ENCODE data around the gene TSKS. TPM values are rescaled to one million over a fixed set of nuclear protein-coding genes. Genes with fewer than 3 reads are reported as not detected.
A peak's percentile ranks its signal among the peaks of the same experiment; 100 is the strongest.

Gene TSKS
- total RNA-seq, 1 experiment from 2014 or later = 0.48 TPM

DNA sequence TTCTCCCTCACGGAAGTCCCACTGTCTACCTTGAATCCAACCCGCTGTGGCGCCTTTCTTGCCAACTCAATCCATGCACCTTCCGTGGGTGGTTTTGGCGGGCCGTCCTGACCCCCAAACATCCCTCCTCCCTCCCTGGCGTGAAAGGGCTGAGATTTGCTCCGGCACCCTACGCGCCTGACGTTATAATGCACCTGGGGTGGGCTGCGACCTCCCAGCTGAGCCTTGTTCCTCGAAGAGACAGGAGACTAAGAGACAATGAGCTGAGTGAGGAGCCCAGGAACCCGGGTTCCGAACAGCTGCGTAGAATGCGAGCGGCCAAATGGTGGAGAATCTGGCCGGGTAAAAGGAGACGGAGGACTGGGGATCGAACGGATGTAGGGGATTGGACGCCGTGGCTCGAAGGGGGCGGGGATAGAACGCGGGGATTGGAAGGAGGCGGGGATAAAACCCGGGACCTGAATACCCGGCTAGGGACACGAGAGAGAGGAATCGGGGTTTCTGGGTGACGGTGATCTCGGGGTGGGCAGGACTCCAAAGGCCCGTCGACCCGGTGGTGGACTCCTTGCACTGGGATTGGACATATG is 72.4 kb downstream of the TSKS start, which contains the start of gene CPT1C (continued):
- TF ChIP-seq, protein P1, sequence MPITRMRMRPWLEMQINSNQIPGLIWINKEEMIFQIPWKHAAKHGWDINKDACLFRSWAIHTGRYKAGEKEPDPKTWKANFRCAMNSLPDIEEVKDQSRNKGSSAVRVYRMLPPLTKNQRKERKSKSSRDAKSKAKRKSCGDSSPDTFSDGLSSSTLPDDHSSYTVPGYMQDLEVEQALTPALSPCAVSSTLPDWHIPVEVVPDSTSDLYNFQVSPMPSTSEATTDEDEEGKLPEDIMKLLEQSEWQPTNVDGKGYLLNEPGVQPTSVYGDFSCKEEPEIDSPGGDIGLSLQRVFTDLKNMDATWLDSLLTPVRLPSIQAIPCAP (CRISPR knock-in tag; IDR thresholded peaks at IDR 0.05) = 0 out of 2 replicates have a peak, but pooled peaks have one; percentile 19
- TF ChIP-seq, protein P2, sequence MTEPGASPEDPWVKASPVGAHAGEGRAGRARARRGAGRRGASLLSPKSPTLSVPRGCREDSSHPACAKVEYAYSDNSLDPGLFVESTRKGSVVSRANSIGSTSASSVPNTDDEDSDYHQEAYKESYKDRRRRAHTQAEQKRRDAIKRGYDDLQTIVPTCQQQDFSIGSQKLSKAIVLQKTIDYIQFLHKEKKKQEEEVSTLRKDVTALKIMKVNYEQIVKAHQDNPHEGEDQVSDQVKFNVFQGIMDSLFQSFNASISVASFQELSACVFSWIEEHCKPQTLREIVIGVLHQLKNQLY (CRISPR knock-in tag; IDR thresholded peaks at IDR 0.05) = no peak
- no peak for TF ChIP-seq ZNF416 (CRISPR knock-in tag; IDR thresholded peaks at IDR 0.05)
- no peak for TF ChIP-seq ESRRA (CRISPR knock-in tag; IDR thresholded peaks at IDR 0.05; ENCODE audit: borderline replicate concordance)
- TF ChIP-seq ZNF396 (CRISPR knock-in tag; IDR thresholded peaks at IDR 0.05; ENCODE audit: borderline replicate concordance) = no peak
- TF ChIP-seq NFYB (CRISPR knock-in tag; conservative IDR thresholded peaks at IDR 0.05; ENCODE audit: low read depth) = peak; percentile 34; the same call in 1 of the 2 replicates
- TF ChIP-seq, protein P3, sequence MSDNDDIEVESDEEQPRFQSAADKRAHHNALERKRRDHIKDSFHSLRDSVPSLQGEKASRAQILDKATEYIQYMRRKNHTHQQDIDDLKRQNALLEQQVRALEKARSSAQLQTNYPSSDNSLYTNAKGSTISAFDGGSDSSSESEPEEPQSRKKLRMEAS (CRISPR knock-in tag; IDR thresholded peaks at IDR 0.05) = no peak; the same call in 1 of the 2 replicates
- TF ChIP-seq, protein P4, sequence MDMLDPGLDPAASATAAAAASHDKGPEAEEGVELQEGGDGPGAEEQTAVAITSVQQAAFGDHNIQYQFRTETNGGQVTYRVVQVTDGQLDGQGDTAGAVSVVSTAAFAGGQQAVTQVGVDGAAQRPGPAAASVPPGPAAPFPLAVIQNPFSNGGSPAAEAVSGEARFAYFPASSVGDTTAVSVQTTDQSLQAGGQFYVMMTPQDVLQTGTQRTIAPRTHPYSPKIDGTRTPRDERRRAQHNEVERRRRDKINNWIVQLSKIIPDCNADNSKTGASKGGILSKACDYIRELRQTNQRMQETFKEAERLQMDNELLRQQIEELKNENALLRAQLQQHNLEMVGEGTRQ (CRISPR knock-in tag; IDR thresholded peaks at IDR 0.05) = 0 out of 2 replicates have a peak, but pooled peaks have one; percentile 20
- no peak for TF ChIP-seq MYBL2 (CRISPR knock-in tag; IDR thresholded peaks at IDR 0.05)
- TF ChIP-seq, protein P5, sequence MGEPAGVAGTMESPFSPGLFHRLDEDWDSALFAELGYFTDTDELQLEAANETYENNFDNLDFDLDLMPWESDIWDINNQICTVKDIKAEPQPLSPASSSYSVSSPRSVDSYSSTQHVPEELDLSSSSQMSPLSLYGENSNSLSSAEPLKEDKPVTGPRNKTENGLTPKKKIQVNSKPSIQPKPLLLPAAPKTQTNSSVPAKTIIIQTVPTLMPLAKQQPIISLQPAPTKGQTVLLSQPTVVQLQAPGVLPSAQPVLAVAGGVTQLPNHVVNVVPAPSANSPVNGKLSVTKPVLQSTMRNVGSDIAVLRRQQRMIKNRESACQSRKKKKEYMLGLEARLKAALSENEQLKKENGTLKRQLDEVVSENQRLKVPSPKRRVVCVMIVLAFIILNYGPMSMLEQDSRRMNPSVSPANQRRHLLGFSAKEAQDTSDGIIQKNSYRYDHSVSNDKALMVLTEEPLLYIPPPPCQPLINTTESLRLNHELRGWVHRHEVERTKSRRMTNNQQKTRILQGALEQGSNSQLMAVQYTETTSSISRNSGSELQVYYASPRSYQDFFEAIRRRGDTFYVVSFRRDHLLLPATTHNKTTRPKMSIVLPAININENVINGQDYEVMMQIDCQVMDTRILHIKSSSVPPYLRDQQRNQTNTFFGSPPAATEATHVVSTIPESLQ (CRISPR knock-in tag; IDR thresholded peaks at IDR 0.05) = peak; percentile 59; the same call in 1 of the 2 replicates
- TF ChIP-seq, protein P6, sequence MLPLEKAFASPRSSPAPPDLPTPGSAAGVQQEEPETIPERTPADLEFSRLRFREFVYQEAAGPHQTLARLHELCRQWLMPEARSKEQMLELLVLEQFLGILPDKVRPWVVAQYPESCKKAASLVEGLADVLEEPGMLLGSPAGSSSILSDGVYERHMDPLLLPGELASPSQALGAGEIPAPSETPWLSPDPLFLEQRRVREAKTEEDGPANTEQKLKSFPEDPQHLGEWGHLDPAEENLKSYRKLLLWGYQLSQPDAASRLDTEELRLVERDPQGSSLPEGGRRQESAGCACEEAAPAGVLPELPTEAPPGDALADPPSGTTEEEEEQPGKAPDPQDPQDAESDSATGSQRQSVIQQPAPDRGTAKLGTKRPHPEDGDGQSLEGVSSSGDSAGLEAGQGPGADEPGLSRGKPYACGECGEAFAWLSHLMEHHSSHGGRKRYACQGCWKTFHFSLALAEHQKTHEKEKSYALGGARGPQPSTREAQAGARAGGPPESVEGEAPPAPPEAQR (CRISPR knock-in tag; IDR thresholded peaks at IDR 0.05) = no peak
- TF ChIP-seq ZNF263 (CRISPR knock-in tag; IDR thresholded peaks at IDR 0.05; ENCODE audit: low read depth) = no peak
- TF ChIP-seq TEAD4 (CRISPR knock-in tag; IDR thresholded peaks at IDR 0.05) = no peak
- TF ChIP-seq HMGA2 (CRISPR knock-in tag; IDR thresholded peaks at IDR 0.05) = no peak
- TF ChIP-seq, protein P7, sequence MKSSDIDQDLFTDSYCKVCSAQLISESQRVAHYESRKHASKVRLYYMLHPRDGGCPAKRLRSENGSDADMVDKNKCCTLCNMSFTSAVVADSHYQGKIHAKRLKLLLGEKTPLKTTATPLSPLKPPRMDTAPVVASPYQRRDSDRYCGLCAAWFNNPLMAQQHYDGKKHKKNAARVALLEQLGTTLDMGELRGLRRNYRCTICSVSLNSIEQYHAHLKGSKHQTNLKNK (CRISPR knock-in tag; IDR thresholded peaks at IDR 0.05) = no peak; the same call in 1 of the 2 replicates
- TF ChIP-seq, protein P8, sequence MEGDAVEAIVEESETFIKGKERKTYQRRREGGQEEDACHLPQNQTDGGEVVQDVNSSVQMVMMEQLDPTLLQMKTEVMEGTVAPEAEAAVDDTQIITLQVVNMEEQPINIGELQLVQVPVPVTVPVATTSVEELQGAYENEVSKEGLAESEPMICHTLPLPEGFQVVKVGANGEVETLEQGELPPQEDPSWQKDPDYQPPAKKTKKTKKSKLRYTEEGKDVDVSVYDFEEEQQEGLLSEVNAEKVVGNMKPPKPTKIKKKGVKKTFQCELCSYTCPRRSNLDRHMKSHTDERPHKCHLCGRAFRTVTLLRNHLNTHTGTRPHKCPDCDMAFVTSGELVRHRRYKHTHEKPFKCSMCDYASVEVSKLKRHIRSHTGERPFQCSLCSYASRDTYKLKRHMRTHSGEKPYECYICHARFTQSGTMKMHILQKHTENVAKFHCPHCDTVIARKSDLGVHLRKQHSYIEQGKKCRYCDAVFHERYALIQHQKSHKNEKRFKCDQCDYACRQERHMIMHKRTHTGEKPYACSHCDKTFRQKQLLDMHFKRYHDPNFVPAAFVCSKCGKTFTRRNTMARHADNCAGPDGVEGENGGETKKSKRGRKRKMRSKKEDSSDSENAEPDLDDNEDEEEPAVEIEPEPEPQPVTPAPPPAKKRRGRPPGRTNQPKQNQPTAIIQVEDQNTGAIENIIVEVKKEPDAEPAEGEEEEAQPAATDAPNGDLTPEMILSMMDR (IDR thresholded peaks at IDR 0.05) = no peak
- TF ChIP-seq, protein P9, sequence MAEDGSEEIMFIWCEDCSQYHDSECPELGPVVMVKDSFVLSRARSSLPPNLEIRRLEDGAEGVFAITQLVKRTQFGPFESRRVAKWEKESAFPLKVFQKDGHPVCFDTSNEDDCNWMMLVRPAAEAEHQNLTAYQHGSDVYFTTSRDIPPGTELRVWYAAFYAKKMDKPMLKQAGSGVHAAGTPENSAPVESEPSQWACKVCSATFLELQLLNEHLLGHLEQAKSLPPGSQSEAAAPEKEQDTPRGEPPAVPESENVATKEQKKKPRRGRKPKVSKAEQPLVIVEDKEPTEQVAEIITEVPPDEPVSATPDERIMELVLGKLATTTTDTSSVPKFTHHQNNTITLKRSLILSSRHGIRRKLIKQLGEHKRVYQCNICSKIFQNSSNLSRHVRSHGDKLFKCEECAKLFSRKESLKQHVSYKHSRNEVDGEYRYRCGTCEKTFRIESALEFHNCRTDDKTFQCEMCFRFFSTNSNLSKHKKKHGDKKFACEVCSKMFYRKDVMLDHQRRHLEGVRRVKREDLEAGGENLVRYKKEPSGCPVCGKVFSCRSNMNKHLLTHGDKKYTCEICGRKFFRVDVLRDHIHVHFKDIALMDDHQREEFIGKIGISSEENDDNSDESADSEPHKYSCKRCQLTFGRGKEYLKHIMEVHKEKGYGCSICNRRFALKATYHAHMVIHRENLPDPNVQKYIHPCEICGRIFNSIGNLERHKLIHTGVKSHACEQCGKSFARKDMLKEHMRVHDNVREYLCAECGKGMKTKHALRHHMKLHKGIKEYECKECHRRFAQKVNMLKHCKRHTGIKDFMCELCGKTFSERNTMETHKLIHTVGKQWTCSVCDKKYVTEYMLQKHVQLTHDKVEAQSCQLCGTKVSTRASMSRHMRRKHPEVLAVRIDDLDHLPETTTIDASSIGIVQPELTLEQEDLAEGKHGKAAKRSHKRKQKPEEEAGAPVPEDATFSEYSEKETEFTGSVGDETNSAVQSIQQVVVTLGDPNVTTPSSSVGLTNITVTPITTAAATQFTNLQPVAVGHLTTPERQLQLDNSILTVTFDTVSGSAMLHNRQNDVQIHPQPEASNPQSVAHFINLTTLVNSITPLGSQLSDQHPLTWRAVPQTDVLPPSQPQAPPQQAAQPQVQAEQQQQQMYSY (CRISPR knock-in tag; IDR thresholded peaks at IDR 0.05) = peak; percentile 84
- 0 out of 2 replicates have a peak, but pooled peaks have one; percentile 50 for TF ChIP-seq JUN (CRISPR knock-in tag; IDR thresholded peaks at IDR 0.05)
- TF ChIP-seq, protein P10, sequence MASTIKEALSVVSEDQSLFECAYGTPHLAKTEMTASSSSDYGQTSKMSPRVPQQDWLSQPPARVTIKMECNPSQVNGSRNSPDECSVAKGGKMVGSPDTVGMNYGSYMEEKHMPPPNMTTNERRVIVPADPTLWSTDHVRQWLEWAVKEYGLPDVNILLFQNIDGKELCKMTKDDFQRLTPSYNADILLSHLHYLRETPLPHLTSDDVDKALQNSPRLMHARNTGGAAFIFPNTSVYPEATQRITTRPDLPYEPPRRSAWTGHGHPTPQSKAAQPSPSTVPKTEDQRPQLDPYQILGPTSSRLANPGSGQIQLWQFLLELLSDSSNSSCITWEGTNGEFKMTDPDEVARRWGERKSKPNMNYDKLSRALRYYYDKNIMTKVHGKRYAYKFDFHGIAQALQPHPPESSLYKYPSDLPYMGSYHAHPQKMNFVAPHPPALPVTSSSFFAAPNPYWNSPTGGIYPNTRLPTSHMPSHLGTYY (CRISPR knock-in tag; IDR thresholded peaks at IDR 0.05) = 0 out of 2 replicates have a peak, but pooled peaks have one; percentile 72
- peak; percentile 89 for TF ChIP-seq TEAD1 (CRISPR knock-in tag; IDR thresholded peaks at IDR 0.05)
- no peak for TF ChIP-seq ZBTB21 (CRISPR knock-in tag; IDR thresholded peaks at IDR 0.05; ENCODE audit: borderline replicate concordance)
- TF ChIP-seq SP1 (CRISPR knock-in tag; conservative IDR thresholded peaks at IDR 0.05) = 0 out of 2 replicates have a peak, but pooled peaks have one; percentile 51

All from WTC11 (cell line).